Measurements from ENCODE around the gene NRN1L.

GRCh38 chr16:67856927-67857546 is 27.6 kb upstream of the NRN1L start:
- no peak for TF ChIP-seq CTCF (conservative IDR thresholded peaks at IDR 0.05; ENCODE audit: low read depth, low read length)
- no peak for TF ChIP-seq USF2 (IDR thresholded peaks at IDR 0.05; ENCODE audit: low read depth, low read length)
